Measurements from ENCODE around the gene SLC51B. TPM values are rescaled to one million over a fixed set of nuclear protein-coding genes. Genes with fewer than 3 reads are reported as not detected.
"Not testable (repeated sequence)": the region's sequence is repeated elsewhere in the genome, so short reads cannot be mapped to it uniquely, and the experiment has no call there.

The SLC51B gene
- total RNA-seq, 1 donor from 2014 or later, result not detected

DNA sequence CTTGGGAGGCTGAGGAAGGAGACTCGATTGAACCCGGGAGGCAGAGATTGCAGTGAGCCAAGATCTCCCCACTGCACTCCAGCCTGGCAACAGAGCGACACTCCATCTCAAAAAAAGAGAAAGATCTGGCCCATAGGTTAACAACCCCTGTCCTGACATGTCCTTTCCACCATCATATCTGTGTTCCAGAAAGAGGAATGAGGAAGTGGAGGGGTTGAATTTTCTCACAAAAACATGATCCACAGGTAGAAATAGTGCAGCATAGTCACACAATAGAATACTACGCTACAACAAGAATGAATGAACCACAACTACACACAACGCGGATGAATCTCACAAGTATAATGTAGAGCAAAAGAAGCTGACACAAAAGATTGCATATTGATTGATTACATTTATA, 4.7 kb upstream of the SLC51B start:
- H3K36me3 Mint-ChIP-seq (ENCODE audit: unreplicated experiment), result no peaks in the 10 kb centered on the region
- H3K9me3 Mint-ChIP-seq (ENCODE audit: unreplicated experiment), result no peaks in the 10 kb centered on the region
- no peak for DNase-seq (ENCODE audit: extremely low spot score, unreplicated experiment)
- H3K4me3 Mint-ChIP-seq (ENCODE audit: unreplicated experiment), result no peak overlapping the region
- no peaks in the 10 kb centered on the region for H3K27me3 Mint-ChIP-seq (ENCODE audit: unreplicated experiment)
- TF ChIP-seq, protein P1, sequence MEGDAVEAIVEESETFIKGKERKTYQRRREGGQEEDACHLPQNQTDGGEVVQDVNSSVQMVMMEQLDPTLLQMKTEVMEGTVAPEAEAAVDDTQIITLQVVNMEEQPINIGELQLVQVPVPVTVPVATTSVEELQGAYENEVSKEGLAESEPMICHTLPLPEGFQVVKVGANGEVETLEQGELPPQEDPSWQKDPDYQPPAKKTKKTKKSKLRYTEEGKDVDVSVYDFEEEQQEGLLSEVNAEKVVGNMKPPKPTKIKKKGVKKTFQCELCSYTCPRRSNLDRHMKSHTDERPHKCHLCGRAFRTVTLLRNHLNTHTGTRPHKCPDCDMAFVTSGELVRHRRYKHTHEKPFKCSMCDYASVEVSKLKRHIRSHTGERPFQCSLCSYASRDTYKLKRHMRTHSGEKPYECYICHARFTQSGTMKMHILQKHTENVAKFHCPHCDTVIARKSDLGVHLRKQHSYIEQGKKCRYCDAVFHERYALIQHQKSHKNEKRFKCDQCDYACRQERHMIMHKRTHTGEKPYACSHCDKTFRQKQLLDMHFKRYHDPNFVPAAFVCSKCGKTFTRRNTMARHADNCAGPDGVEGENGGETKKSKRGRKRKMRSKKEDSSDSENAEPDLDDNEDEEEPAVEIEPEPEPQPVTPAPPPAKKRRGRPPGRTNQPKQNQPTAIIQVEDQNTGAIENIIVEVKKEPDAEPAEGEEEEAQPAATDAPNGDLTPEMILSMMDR (IDR thresholded peaks at IDR 0.05), result no peak
- H3K27ac Mint-ChIP-seq (ENCODE audit: unreplicated experiment), result no peak overlapping the region
- H3K4me1 Mint-ChIP-seq (ENCODE audit: unreplicated experiment), result peaks cover 2% of the 10 kb centered on the region

DNA sequence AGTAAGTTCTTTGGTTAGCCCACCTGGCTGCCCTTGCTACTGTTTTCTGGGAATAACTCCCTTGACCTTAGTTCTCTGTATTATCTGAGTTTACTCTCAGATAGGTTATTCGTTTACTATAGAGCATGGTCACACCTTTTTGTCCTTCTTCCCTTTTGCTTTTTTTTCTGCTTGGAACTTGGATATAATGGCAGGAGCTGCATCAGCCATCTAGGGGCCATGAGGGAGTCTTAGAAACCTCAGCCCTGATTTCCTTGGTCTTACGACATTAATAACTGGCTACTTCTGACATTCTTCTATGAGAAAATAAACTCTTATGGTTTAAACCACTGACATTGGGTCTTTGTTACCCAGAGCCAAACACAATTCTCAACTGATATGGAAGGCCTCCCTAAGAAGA, 3.4 kb upstream of the SLC51B start:
- DNase-seq (ENCODE audit: extremely low spot score, unreplicated experiment), result no peak
- H3K4me3 Mint-ChIP-seq (ENCODE audit: unreplicated experiment), result no peak overlapping the region
- H3K36me3 Mint-ChIP-seq (ENCODE audit: unreplicated experiment), result no peaks in the 10 kb centered on the region
- TF ChIP-seq, protein P1 (IDR thresholded peaks at IDR 0.05), result no peak
- H3K27me3 Mint-ChIP-seq (ENCODE audit: unreplicated experiment), result no peaks in the 10 kb centered on the region
- peaks cover 2% of the 10 kb centered on the region for H3K4me1 Mint-ChIP-seq (ENCODE audit: unreplicated experiment)
- no peaks in the 10 kb centered on the region for H3K9me3 Mint-ChIP-seq (ENCODE audit: unreplicated experiment)
- H3K27ac Mint-ChIP-seq (ENCODE audit: unreplicated experiment), result no peak overlapping the region

DNA sequence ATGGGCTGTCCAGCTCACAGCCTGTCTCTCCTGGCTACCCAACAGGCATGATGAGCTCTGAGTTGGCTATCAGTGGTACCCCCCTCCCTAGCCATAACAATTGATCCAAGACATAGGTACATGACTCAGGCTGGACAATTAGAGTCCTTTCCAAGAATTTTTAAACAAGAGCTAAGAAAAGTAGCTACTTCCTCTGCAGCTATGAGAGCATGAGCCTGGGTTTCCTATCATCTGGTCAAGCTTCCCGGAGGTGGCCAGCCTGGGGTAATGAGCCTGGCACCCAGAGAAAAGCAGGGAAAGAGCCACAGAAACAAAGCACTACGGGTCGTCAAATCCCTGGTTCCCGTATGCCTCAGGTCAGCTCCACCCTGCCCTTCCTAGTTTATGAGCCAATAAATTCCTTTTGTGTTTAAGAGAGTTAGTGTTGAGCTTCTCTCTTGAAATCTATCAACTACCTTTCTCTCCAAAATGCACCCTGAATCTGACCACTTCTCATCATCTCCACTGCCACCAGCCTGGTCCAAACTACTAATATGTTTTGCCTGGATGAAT, 2.3 kb upstream of the SLC51B start:
- Mint-ChIP-seq H3K36me3 (ENCODE audit: unreplicated experiment) (no peaks in the 10 kb centered on the region), H3K4me3 (ENCODE audit: unreplicated experiment) (no peak overlapping the region), H3K4me1 (ENCODE audit: unreplicated experiment) (peaks cover 2% of the 10 kb centered on the region), H3K27me3 (ENCODE audit: unreplicated experiment) (no peaks in the 10 kb centered on the region), H3K27ac (ENCODE audit: unreplicated experiment) (no peak overlapping the region), H3K9me3 (ENCODE audit: unreplicated experiment) (no peaks in the 10 kb centered on the region)
- TF ChIP-seq, protein P1 (IDR thresholded peaks at IDR 0.05), result no peak
- DNase-seq (ENCODE audit: extremely low spot score, unreplicated experiment), result no peak

DNA sequence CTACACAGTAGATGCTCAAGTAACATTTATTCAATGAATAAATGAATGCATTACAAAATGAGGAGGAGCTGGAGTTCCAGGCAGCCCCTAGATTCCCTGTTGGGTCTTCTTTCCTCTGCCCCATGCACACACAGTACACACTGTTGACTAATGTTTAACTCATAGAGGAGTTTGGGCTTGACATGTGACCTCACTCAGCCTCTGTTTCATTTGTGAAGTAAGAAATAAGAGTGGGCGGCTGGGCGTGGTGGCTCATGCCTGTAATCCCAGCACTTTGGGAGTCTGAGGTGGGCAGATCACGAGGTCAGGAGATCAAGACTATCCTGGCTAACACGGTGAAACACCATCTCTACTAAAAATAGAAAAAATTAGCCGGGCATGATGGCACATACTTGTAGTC, 969 bp upstream of the SLC51B start:
- H3K27me3 Mint-ChIP-seq (ENCODE audit: unreplicated experiment); H3K27ac Mint-ChIP-seq (ENCODE audit: unreplicated experiment); H3K4me3 Mint-ChIP-seq (ENCODE audit: unreplicated experiment); H3K36me3 Mint-ChIP-seq (ENCODE audit: unreplicated experiment); H3K4me1 Mint-ChIP-seq (ENCODE audit: unreplicated experiment); DNase-seq (ENCODE audit: extremely low spot score, unreplicated experiment); H3K9me3 Mint-ChIP-seq (ENCODE audit: unreplicated experiment): not testable (repeated sequence)

DNA sequence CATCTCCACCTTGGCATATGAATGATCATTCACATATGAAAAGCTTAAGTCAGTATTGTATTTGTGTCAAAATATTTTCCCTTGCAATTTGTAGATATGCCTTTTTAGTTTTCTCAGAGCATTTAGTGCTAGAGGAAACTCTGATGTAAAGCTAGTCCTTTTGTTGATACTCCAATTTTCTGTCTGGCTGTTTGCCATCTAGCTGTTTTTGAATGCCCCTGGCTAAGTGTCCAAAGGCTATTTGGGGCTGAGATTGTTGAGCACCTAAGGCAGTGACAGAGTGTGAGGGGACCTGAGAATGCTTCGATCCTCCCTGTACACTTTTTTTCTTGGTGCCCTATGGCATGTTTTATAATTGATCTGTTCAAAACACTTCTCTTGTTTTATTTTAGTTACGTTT, 3.1 kb downstream of the SLC51B start:
- H3K9me3 Mint-ChIP-seq (ENCODE audit: unreplicated experiment), result no peaks in the 10 kb centered on the region
- no peak overlapping the region for H3K27ac Mint-ChIP-seq (ENCODE audit: unreplicated experiment)
- H3K4me3 Mint-ChIP-seq (ENCODE audit: unreplicated experiment), result no peak overlapping the region
- DNase-seq (ENCODE audit: extremely low spot score, unreplicated experiment), result no peak
- H3K36me3 Mint-ChIP-seq (ENCODE audit: unreplicated experiment), result peaks cover 1% of the 10 kb centered on the region
- peaks cover 18% of the 10 kb centered on the region for H3K4me1 Mint-ChIP-seq (ENCODE audit: unreplicated experiment)
- H3K27me3 Mint-ChIP-seq (ENCODE audit: unreplicated experiment), result no peaks in the 10 kb centered on the region
- TF ChIP-seq, protein P1 (IDR thresholded peaks at IDR 0.05), result no peak

DNA sequence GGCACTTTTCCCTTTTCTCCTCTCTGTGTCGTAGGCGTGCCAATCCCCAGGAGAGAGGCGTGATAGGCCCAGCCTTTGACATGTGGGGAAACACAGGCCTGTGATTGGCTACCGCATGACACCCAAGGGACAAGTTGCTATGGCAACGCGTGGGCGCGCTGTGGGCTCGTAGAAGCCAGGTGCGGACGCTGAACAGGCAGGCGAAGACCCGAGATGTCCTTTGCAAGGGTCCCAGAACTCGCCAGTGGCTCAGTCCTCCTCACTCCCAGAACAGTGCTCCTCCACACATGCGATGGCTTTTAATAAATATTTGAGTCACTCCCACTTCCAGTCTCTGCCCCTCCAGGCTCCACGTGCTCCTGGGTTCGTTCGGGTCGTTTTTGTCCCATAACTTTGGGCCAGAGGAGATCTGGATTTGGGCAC, 4.2 kb downstream of the SLC51B start:
- DNase-seq (ENCODE audit: extremely low spot score, unreplicated experiment), result peak; percentile 95
- TF ChIP-seq, protein P1 (IDR thresholded peaks at IDR 0.05), result no peak
- peak overlapping the region; percentile 64 for H3K4me3 Mint-ChIP-seq (ENCODE audit: unreplicated experiment)
- H3K27me3 Mint-ChIP-seq (ENCODE audit: unreplicated experiment), result no peaks in the 10 kb centered on the region
- H3K9me3 Mint-ChIP-seq (ENCODE audit: unreplicated experiment), result no peaks in the 10 kb centered on the region
- peaks cover 1% of the 10 kb centered on the region for H3K36me3 Mint-ChIP-seq (ENCODE audit: unreplicated experiment)
- peaks cover 18% of the 10 kb centered on the region for H3K4me1 Mint-ChIP-seq (ENCODE audit: unreplicated experiment)
- H3K27ac Mint-ChIP-seq (ENCODE audit: unreplicated experiment), result peak overlapping the region; percentile 23

Data from osteocyte (in vitro differentiated cells).